H1 (cell line): Measurements from ENCODE around the gene NOL9. TPM values are rescaled to one million over a fixed set of nuclear protein-coding genes. Genes with fewer than 3 reads are reported as not detected.

Source experiments
- ASH2L ChIP-seq: fragments of 200-600, 300-600 bp; sonication (generic); IDR thresholded peaks from one replicate; pipeline ENCODE4 v1.7.1; 2017; ENCODE audit warnings: low read length
- FOSL1 ChIP-seq: IDR thresholded peaks from 2 replicates; pipeline ENCODE4 v1.6.1; 2011; ENCODE audit warnings: mild to moderate bottlenecking, low read depth, low read length, moderate library complexity; ENCODE audit not compliant: insufficient read depth
- SP2 ChIP-seq: IDR thresholded peaks from 2 replicates; pipeline ENCODE4 v1.6.1; 2012; ENCODE audit warnings: mild to moderate bottlenecking, low read length, inconsistent platforms
- TCF12 ChIP-seq: IDR thresholded peaks from 2 replicates; pipeline ENCODE4 v1.6.1; 2011; ENCODE audit warnings: low read depth, mild to moderate bottlenecking, low read length
- ZNF274 ChIP-seq: IDR thresholded peaks from 2 replicates; pipeline ENCODE4 v1.7.0; 2012; ENCODE audit warnings: low read length, borderline replicate concordance; ENCODE audit errors: extremely low read depth
- polyA plus RNA-seq, 7 experiments: library from polyadenylated mRNA; depleted of rRNA in 3 of 7; stranded (reverse) in 5 of 7; unstranded in 2 of 7; fragments of >200 nt in 5 of 7; fragments of 200-250 nt in 2 of 7; gene quantifications; 1 replicate in 5 of 7; 2 replicates in 1 of 7; 4 replicates in 1 of 7; pipeline versions ENCODE4 v1.2.1 to v1.2.3, GENCODE V29; 2011 to 2013; ENCODE audit warnings: missing spikeins in 2 of 7, mixed read lengths in 2 of 7
- total RNA-seq: library from RNA; stranded (reverse); fragmentation: NEBNext Ultra II Directional; extraction: Animal tissue kit (Norgen Biotek cat#: 25700); gene quantifications from 2 replicates; pipeline ENCODE4 v1.2.1, GENCODE V29; 2021

The NOL9 gene
- total and polyA plus RNA-seq, 2 of the 8 experiments (the other 6 are each of a cell fraction or from before 2014, with no cell fraction given) = 17.1 to 38.1 TPM

GRCh38 chr1:6503884-6504602 lies 50.3 kb downstream of the NOL9 start (continued):
- TF ChIP-seq ASH2L = no peak
- TF ChIP-seq FOSL1 = no peak
- TF ChIP-seq SP2 = no peak
- no peak for TF ChIP-seq ZNF274
- TF ChIP-seq TCF12 = no peak
